ENCODE results near the gene MSANTD1. TPM values are rescaled to one million over a fixed set of nuclear protein-coding genes. Genes with fewer than 3 reads are reported as not detected.

Gene MSANTD1
- total and polyA plus RNA-seq, 9 donors: 0.15 to 1.4 (median 0.87) TPM

DNA sequence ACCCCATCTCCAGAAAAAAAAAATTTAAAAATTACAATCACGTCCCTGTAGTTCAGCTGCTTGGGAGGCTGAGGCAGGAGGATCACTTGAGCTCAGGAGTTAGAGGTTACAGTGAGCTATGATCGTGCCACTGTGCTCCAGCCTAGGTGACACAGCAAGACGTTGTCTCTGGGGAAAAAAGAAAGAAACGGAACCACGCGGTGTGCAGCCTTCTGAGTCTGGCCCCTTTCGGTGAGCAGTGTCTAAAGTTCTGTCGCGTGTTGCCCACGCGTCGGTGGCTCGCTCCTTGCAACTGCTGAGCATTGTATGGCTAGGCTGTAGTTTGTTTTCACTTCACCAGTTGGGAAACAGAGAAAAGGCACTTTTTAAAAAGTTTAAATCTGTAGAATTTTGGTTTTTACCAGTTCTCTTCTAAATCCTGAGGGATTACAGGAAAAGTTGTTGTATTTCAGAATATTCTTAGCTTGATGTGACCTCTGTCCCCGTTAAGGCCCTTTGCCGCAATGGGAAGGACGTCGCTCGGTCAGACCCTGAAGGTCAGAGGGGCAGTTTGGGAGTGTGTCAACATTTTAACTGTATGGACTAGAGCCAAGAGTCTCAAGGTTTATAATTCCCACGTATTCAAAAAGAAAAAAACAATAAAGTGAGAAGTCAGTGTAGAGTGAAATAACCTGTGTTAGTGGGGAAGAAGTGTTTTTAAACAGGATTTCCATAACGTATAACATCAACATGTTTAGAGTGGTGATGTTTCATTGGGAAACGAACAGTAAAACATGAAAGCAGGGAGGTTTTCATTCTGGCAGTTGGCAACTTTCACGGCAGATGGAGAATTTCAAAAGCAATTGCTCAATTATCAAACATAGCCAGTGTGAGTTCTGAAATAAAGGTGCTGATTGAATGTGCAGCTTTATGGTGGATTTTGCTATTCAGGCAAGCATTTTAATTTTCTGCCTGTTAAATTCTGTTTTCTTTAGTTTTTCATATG lies 45.8 kb upstream of the MSANTD1 start:
- no peaks in the 10 kb centered on the region for H3K9me3 ChIP-seq
- H3K36me3 ChIP-seq: no peaks in the 10 kb centered on the region
- H3K27me3 ChIP-seq: no peaks in the 10 kb centered on the region
- TF ChIP-seq POLR2A (IDR thresholded peaks at IDR 0.05): no peak
- TF ChIP-seq, protein P1, sequence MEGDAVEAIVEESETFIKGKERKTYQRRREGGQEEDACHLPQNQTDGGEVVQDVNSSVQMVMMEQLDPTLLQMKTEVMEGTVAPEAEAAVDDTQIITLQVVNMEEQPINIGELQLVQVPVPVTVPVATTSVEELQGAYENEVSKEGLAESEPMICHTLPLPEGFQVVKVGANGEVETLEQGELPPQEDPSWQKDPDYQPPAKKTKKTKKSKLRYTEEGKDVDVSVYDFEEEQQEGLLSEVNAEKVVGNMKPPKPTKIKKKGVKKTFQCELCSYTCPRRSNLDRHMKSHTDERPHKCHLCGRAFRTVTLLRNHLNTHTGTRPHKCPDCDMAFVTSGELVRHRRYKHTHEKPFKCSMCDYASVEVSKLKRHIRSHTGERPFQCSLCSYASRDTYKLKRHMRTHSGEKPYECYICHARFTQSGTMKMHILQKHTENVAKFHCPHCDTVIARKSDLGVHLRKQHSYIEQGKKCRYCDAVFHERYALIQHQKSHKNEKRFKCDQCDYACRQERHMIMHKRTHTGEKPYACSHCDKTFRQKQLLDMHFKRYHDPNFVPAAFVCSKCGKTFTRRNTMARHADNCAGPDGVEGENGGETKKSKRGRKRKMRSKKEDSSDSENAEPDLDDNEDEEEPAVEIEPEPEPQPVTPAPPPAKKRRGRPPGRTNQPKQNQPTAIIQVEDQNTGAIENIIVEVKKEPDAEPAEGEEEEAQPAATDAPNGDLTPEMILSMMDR (IDR thresholded peaks at IDR 0.05): no peak
- no peak for TF ChIP-seq EP300 (IDR thresholded peaks at IDR 0.05)
- WGBS, 3 donors: 47 to 61% (median 54%) methylated on average over 22 of the region's 22 CpGs
- peaks cover 2% of the 10 kb centered on the region for H3K4me1 ChIP-seq (ENCODE audit: insufficient read depth)
- intact Hi-C loops (cut with DNase I): no loop called here
- peak in 1 of 5 donors; percentile 33 for DNase-seq
- peak overlapping the region in 1 of 2 donors; percentile 23 for H3K27ac ChIP-seq
- no peak overlapping the region for H3K4me3 ChIP-seq

DNA sequence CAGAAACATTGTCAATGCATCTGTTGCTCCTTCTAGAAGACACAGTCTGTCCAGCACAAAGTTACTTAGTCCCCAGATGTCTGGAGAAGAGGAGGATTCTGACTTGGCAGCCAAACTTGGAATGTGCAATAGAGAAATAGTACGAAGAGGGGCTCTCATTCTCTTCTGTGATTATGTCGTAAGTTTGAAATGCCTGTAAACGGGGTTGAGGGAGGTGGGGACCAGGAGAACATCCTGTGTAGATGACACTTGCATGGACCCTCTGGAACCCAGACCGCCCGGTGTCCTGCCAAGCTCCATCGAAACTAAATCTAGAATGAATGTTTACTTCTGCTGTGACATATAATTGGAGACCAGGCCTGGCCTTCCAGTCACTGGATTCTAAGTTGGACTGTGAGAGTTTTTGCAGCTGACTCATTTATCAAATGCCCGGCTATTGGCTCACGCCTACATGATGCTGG lies 45.0 kb upstream of the MSANTD1 start:
- H3K9me3 ChIP-seq: no peaks in the 10 kb centered on the region
- peaks cover 2% of the 10 kb centered on the region for H3K4me1 ChIP-seq (ENCODE audit: insufficient read depth)
- DNase-seq: peak in 2 of 5 donors; percentile 10 to 35
- peak overlapping the region in 1 of 2 donors; percentile 23 for H3K27ac ChIP-seq
- intact Hi-C loops (cut with DNase I): no loop called here
- WGBS, 3 donors: 12 to 28% (median 18%) methylated on average over 8 of the region's 8 CpGs
- H3K27me3 ChIP-seq: no peaks in the 10 kb centered on the region
- TF ChIP-seq, protein P1 (IDR thresholded peaks at IDR 0.05): no peak
- TF ChIP-seq EP300 (IDR thresholded peaks at IDR 0.05): no peak
- no peak for TF ChIP-seq POLR2A (IDR thresholded peaks at IDR 0.05)
- H3K36me3 ChIP-seq: no peaks in the 10 kb centered on the region
- H3K4me3 ChIP-seq: no peak overlapping the region

DNA sequence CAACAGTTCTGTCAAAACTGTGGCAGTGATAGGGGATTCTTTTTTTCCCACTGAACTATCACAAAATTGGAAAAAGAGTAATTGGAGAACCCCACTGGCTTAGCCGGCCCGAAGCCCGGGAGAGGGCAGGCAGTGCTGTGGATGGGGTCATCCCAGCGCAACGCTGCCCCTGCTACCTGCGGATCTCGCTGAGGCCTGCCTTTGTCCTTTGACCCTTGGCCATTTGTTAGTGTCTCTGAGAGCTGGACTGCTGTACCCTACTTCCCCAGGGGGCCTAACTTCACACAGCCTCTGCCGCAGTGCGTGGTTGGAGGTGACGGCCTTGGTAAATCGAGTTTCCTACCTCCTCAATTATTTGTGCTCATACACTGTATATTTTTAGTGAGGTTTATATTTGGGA lies 43.0 kb upstream of the MSANTD1 start:
- H3K4me1 ChIP-seq (ENCODE audit: insufficient read depth): peaks cover 2% of the 10 kb centered on the region
- intact Hi-C loops (cut with DNase I): no loop called here
- WGBS, 3 donors: 89 to 94% (median 93%) methylated on average over 11 of the region's 11 CpGs
- no peaks in the 10 kb centered on the region for H3K9me3 ChIP-seq
- no peaks in the 10 kb centered on the region for H3K36me3 ChIP-seq
- no peak overlapping the region for H3K27ac ChIP-seq
- H3K4me3 ChIP-seq: no peak overlapping the region
- H3K27me3 ChIP-seq: no peaks in the 10 kb centered on the region
- no peak for TF ChIP-seq POLR2A (IDR thresholded peaks at IDR 0.05)
- TF ChIP-seq, protein P1 (IDR thresholded peaks at IDR 0.05): no peak
- no peak for TF ChIP-seq EP300 (IDR thresholded peaks at IDR 0.05)
- DNase-seq: peak in 1 of 5 donors; percentile 5

GRCh38 chr4:3206439-3207100 lies 42.4 kb upstream of the MSANTD1 start:
- WGBS, 3 donors: 94 to 97% (median 95%) methylated on average over 18 of the region's 18 CpGs
- intact Hi-C loops (cut with DNase I): no loop called here
- no peaks in the 10 kb centered on the region for H3K36me3 ChIP-seq
- TF ChIP-seq EP300 (IDR thresholded peaks at IDR 0.05) (no peak), POLR2A (IDR thresholded peaks at IDR 0.05) (no peak)
- TF ChIP-seq, protein P1 (IDR thresholded peaks at IDR 0.05): no peak
- no peak overlapping the region for H3K27ac ChIP-seq
- H3K9me3 ChIP-seq: no peaks in the 10 kb centered on the region
- peaks cover 2% of the 10 kb centered on the region for H3K4me1 ChIP-seq (ENCODE audit: insufficient read depth)
- no peak overlapping the region for H3K4me3 ChIP-seq
- DNase-seq: peak in 2 of 5 donors; percentile 6
- H3K27me3 ChIP-seq: no peaks in the 10 kb centered on the region

All from ovary (tissue), 9 donors.